Fibroblast of pulmonary artery (primary cell): Measurements from ENCODE around the gene BIN1.

ENCODE experiments used
- DNase-seq: peaks from one replicate; pipeline ENCODE4 v3.0.0-alpha.2; 2010; ENCODE audit warnings: low read depth
- H3K4me3 ChIP-seq: replicated peaks from 2 replicates; pipeline ENCODE4 v1.5.1; 2011; ENCODE audit warnings: low read depth, mild to moderate bottlenecking, control low read depth, low read length, moderate library complexity
- TF ChIP-seq, protein P1 (sequence below): IDR thresholded peaks from 2 replicates; pipeline ENCODE4 v1.5.1; 2011; ENCODE audit warnings: mild to moderate bottlenecking, control low read depth, low read length, inconsistent platforms; ENCODE audit errors: missing control alignments

The BIN1 gene

DNA sequence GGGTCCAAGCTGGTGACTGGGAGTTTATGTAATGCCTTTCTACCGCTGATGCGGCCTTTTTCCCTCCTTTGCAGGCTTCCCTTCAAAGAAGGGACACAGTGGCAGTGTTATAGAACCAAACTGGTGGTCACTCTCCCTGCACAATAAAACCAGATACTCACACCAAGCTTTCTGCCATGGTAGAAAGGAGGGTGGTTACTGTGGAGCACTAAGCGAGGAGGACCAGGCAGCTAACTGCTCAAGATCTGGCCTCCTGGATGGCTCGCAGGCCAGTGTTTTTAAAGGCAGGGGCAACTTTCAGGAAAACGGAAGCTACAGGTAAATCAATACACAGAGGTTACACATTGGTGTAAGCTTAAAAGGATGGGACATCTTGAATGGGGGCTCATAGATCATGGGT lies 89.4 kb downstream of the BIN1 start:
- no peak for DNase-seq
- H3K4me3 ChIP-seq, result no peak overlapping the region
- TF ChIP-seq, protein P1, sequence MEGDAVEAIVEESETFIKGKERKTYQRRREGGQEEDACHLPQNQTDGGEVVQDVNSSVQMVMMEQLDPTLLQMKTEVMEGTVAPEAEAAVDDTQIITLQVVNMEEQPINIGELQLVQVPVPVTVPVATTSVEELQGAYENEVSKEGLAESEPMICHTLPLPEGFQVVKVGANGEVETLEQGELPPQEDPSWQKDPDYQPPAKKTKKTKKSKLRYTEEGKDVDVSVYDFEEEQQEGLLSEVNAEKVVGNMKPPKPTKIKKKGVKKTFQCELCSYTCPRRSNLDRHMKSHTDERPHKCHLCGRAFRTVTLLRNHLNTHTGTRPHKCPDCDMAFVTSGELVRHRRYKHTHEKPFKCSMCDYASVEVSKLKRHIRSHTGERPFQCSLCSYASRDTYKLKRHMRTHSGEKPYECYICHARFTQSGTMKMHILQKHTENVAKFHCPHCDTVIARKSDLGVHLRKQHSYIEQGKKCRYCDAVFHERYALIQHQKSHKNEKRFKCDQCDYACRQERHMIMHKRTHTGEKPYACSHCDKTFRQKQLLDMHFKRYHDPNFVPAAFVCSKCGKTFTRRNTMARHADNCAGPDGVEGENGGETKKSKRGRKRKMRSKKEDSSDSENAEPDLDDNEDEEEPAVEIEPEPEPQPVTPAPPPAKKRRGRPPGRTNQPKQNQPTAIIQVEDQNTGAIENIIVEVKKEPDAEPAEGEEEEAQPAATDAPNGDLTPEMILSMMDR, result no peak

DNA sequence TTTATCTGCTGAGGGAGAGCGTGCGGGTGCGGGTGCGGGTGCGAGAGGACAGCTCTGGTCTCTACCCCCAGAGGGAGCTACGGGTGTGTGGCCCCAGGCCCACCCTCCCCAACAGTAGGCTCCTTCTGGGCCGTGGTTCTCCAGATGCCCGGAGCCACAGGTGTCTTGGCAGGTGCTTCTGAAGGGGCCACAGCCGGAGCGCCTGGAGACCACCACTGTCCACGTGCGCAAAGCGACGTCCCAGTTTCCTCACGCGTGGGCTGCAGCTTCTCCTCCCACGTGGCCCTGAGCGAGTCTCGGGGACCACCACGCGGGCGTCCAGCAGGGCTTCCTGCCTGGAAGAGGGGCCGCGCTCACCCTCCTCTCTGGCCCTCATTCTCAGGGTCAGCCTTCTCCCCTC lies 90.6 kb downstream of the BIN1 start:
- TF ChIP-seq, protein P1, result no peak
- H3K4me3 ChIP-seq, result no peak overlapping the region
- DNase-seq, result no peak

- H3K4me3 ChIP-seq, result no peak overlapping the region
- DNase-seq, result no peak
Observed at GRCh38 chr2:127015106-127015910, 91.6 kb downstream of the BIN1 start.

GRCh38 chr2:127014630-127015029 lies 92.3 kb downstream of the BIN1 start:
- peak; percentile 99 for DNase-seq
- no peak overlapping the region for H3K4me3 ChIP-seq
- TF ChIP-seq, protein P1, result no peak

More at GRCh38 chr2:127015106-127015910, 91.6 kb downstream of the BIN1 start:
- TF ChIP-seq, protein P1, result no peak

- DNase-seq, result no peak
- no peak overlapping the region for H3K4me3 ChIP-seq
- TF ChIP-seq, protein P1, result no peak
Observed at GRCh38 chr2:127014224-127014623, 92.7 kb downstream of the BIN1 start.

- H3K4me3 ChIP-seq, result no peak overlapping the region
- peak; percentile 37 for DNase-seq
- TF ChIP-seq, protein P1, result no peak
Observed at GRCh38 chr2:127012868-127013267, 94.1 kb downstream of the BIN1 start.

GRCh38 chr2:127012215-127012614 lies 94.7 kb downstream of the BIN1 start:
- TF ChIP-seq, protein P1, result no peak
- H3K4me3 ChIP-seq, result no peak overlapping the region
- DNase-seq, result peak; percentile 70
